IMR-90 (cell line): ENCODE results near the gene BTNL2. TPM values are rescaled to one million over a fixed set of nuclear protein-coding genes. Genes with fewer than 3 reads are reported as not detected.

Experiments used
- ATAC-seq: fragments of 200-7000 bp; cut with Tn5 transposase; 2 replicates; pipeline ENCODE4 v1.9.1; 2020; ENCODE audit warnings: low read depth, mild to moderate bottlenecking, moderate library complexity
- BruUV-seq: library from RNA; stranded (reverse); fragments of 400-500 nt; replicated peaks from 2 replicates; lab custom pipeline; 2021; lab: Mats Ljungman, UMichigan
- CTCF ChIA-PET: fragments of 300-600 bp; formaldehyde crosslinking; extraction: SDS; loops from one replicate; lab custom pipeline; 2021; ENCODE audit warnings: antibody characterized with exemption; lab: Yijun Ruan, JAX
- POLR2A ChIA-PET: fragments of 300-600 bp; sonication (Branson Sonifier 250); formaldehyde crosslinking; loops from one replicate; lab custom pipeline; 2022; ENCODE audit warnings: antibody characterized with exemption; ENCODE audit not compliant: unreplicated experiment; lab: Charles Lee
- DNase-seq: peaks from one replicate; pipeline ENCODE4 v3.0.0; 2013
- H2AFZ ChIP-seq: replicated peaks from 2 replicates; pipeline ENCODE3; 2013; ENCODE audit warnings: low read length, mild to moderate bottlenecking; ENCODE audit not compliant: poor library complexity
- H2AK5ac ChIP-seq: 2 replicates; pipeline ENCODE4 v1.6.1; 2013; ENCODE audit warnings: low read depth, low read length, inconsistent platforms
- H2AK9ac ChIP-seq: replicated peaks from 2 replicates; pipeline ENCODE3; 2013; ENCODE audit warnings: mild to moderate bottlenecking, low read depth, low read length, moderate library complexity; ENCODE audit not compliant: poor library complexity
- H2BK120ac ChIP-seq: 2 replicates; pipeline ENCODE4 v1.6.1; 2013; ENCODE audit warnings: low read depth, low read length, inconsistent platforms
- H2BK15ac ChIP-seq: 3 replicates; pipeline ENCODE4 v1.6.1; 2013; ENCODE audit warnings: low read depth, low read length, inconsistent platforms
- H2BK20ac ChIP-seq: 2 replicates; pipeline ENCODE4 v1.6.1; 2013; ENCODE audit warnings: low read depth, mild to moderate bottlenecking, inconsistent platforms, low read length, moderate library complexity
- H2BK5ac ChIP-seq: 2 replicates; pipeline ENCODE4 v1.6.1; 2013; ENCODE audit warnings: mild to moderate bottlenecking, low read depth, low read length, inconsistent platforms; ENCODE audit not compliant: poor library complexity, severe bottlenecking
- H3K14ac ChIP-seq: replicated peaks from 2 replicates; pipeline ENCODE4 v1.6.1; 2013; ENCODE audit warnings: low read depth, low read length, inconsistent platforms
- H3K18ac ChIP-seq: 2 replicates; pipeline ENCODE4 v1.6.1; 2013; ENCODE audit warnings: low read depth, low read length, control low read depth
- H3K23ac ChIP-seq: 2 replicates; pipeline ENCODE4 v1.6.1; 2013; ENCODE audit warnings: low read depth, low read length, inconsistent platforms
- H3K27ac ChIP-seq: 2 replicates; pipeline ENCODE4 v1.5.1; 2013; ENCODE audit warnings: mild to moderate bottlenecking, control low read depth, low read length; ENCODE audit not compliant: insufficient read depth
- H3K27me3 ChIP-seq: 2 replicates; pipeline ENCODE4 v1.6.1; 2013; ENCODE audit warnings: low read length; ENCODE audit not compliant: control insufficient read depth, insufficient read depth
- H3K36me3 ChIP-seq: 2 replicates; pipeline ENCODE4 v1.6.1; 2013; ENCODE audit warnings: low read length, mixed read lengths; ENCODE audit not compliant: control insufficient read depth, insufficient read depth
- H3K4ac ChIP-seq: 2 replicates; pipeline ENCODE4 v1.6.1; 2013; ENCODE audit warnings: low read depth, low read length, inconsistent platforms
- H3K4me1 ChIP-seq: 2 replicates; pipeline ENCODE4 v1.6.1; 2013; ENCODE audit warnings: low read length, mixed read lengths; ENCODE audit not compliant: control insufficient read depth, insufficient read depth
- H3K4me2 ChIP-seq: 2 replicates; pipeline ENCODE4 v1.6.1; 2013; ENCODE audit warnings: low read depth, mild to moderate bottlenecking, control low read depth, low read length, moderate library complexity
- H3K4me3 ChIP-seq: 2 replicates; pipeline ENCODE4 v1.5.1; 2013; ENCODE audit warnings: low read depth, mild to moderate bottlenecking, control low read depth, low read length, moderate library complexity; ENCODE audit not compliant: insufficient read depth
- H3K56ac ChIP-seq: 2 replicates; pipeline ENCODE4 v1.6.1; 2013; ENCODE audit warnings: low read length, inconsistent platforms; ENCODE audit not compliant: insufficient read depth; ENCODE audit errors: extremely low read depth
- H3K79me1 ChIP-seq, 2 experiments: 2 replicates each; pipeline ENCODE4 v1.6.1; 2013; ENCODE audit warnings: low read length in 2 of 2, inconsistent platforms in 1 of 2, low read depth in 1 of 2
- H3K9ac ChIP-seq: 2 replicates; pipeline ENCODE4 v1.6.1; 2013; ENCODE audit warnings: low read depth, low read length, control low read depth
- H3K9me1 ChIP-seq: 2 replicates; pipeline ENCODE4 v1.6.1; 2013; ENCODE audit warnings: low read length, inconsistent platforms; ENCODE audit not compliant: insufficient read depth
- H3K9me3 ChIP-seq: 2 replicates; pipeline ENCODE4 v1.6.1; 2013; ENCODE audit warnings: low read length; ENCODE audit not compliant: control insufficient read depth, insufficient read depth
- H4K20me1 ChIP-seq: 2 replicates; pipeline ENCODE4 v1.6.1; 2013; ENCODE audit warnings: low read length, inconsistent platforms; ENCODE audit not compliant: insufficient read depth
- H4K5ac ChIP-seq: 2 replicates; pipeline ENCODE4 v1.6.1; 2013; ENCODE audit warnings: mild to moderate bottlenecking, low read depth, low read length, control low read depth
- H4K8ac ChIP-seq, 2 experiments: 2 replicates each; pipeline ENCODE4 v1.6.1; 2013; ENCODE audit warnings: low read depth in 2 of 2, low read length in 2 of 2, control low read depth in 1 of 2, inconsistent platforms in 1 of 2
- H4K91ac ChIP-seq: 2 replicates; pipeline ENCODE4 v1.6.1; 2013; ENCODE audit warnings: low read depth, low read length, inconsistent platforms; ENCODE audit not compliant: insufficient read depth
- BHLHE40 ChIP-seq: fragments of 150-350 bp; IDR thresholded peaks from 2 replicates; pipeline ENCODE4 v1.6.1; 2016; ENCODE audit warnings: mild to moderate bottlenecking, low read depth, low read length
- CEBPB ChIP-seq: IDR thresholded peaks from 2 replicates; pipeline ENCODE4 v1.6.1; 2012; ENCODE audit warnings: low read depth, low read length, improper control_type of control experiment
- CHD1 ChIP-seq: IDR thresholded peaks from 2 replicates; pipeline ENCODE4 v1.6.1; 2012; ENCODE audit warnings: low read depth, low read length, improper control_type of control experiment
- FOS ChIP-seq: fragments of 150-350 bp; IDR thresholded peaks from 2 replicates; pipeline ENCODE4 v1.6.1; 2016; ENCODE audit warnings: low read depth, low read length
- MAFK ChIP-seq: IDR thresholded peaks from 2 replicates; pipeline ENCODE4 v1.6.1; 2012; ENCODE audit warnings: low read depth, low read length, improper control_type of control experiment
- MAZ ChIP-seq: IDR thresholded peaks from 2 replicates; pipeline ENCODE4 v1.6.1; 2012; ENCODE audit warnings: low read depth, mild to moderate bottlenecking, low read length, improper control_type of control experiment, moderate library complexity, borderline replicate concordance
- MXI1 ChIP-seq: IDR thresholded peaks from 2 replicates; pipeline ENCODE4 v1.6.1; 2012; ENCODE audit warnings: low read depth, mild to moderate bottlenecking, low read length, moderate library complexity, borderline replicate concordance
- NFE2L2 ChIP-seq: fragments of 150-350 bp; IDR thresholded peaks from 2 replicates; pipeline ENCODE4 v1.6.1; 2016; ENCODE audit warnings: low read depth, mild to moderate bottlenecking, low read length
- POLR2A ChIP-seq: IDR thresholded peaks from 2 replicates; pipeline ENCODE4 v1.6.1; 2012; ENCODE audit warnings: mild to moderate bottlenecking, low read depth, low read length
- RAD21 ChIP-seq: IDR thresholded peaks from 2 replicates; pipeline ENCODE4 v1.6.1; 2012; ENCODE audit warnings: low read length, improper control_type of control experiment
- RCOR1 ChIP-seq: IDR thresholded peaks from 2 replicates; pipeline ENCODE4 v1.6.1; 2012; ENCODE audit warnings: mild to moderate bottlenecking, low read length, improper control_type of control experiment; ENCODE audit not compliant: insufficient replicate concordance
- RFX5 ChIP-seq: IDR thresholded peaks from 2 replicates; pipeline ENCODE4 v1.8.0; 2012; ENCODE audit warnings: low read depth, mild to moderate bottlenecking, low read length, moderate library complexity
- SMC3 ChIP-seq: fragments of 150-350 bp; IDR thresholded peaks from 2 replicates; pipeline ENCODE4 v1.6.1; 2016; ENCODE audit warnings: low read depth, mild to moderate bottlenecking, antibody characterized with exemption, low read length, moderate library complexity
- USF2 ChIP-seq: fragments of 150-350 bp; IDR thresholded peaks from 2 replicates; pipeline ENCODE4 v1.6.1; 2017; ENCODE audit warnings: mild to moderate bottlenecking, antibody characterized with exemption, low read length, low read depth
- WGBS, 2 experiments: methylation state at CpG; one replicate each; pipeline versions ENCODE4 v1.1.5 to v1.1.7; 2013; ENCODE audit warnings: missing lambda C conversion rate in 2 of 2; ENCODE audit not compliant: insufficient read length in 1 of 2; ENCODE audit errors: extremely low coverage in 2 of 2; 5-methylcytosine and 5-hydroxymethylcytosine counted together
- dilution Hi-C: fragments of 300-500 bp; cut with HindIII; formaldehyde crosslinking; loops from one replicate; pipeline ENCODE4 v1.14.3; 2018; ENCODE audit warnings: low sequenced_read_pairs; ENCODE audit not compliant: unreplicated experiment
- in situ Hi-C: fragments of 300-500 bp; cut with MboI; formaldehyde crosslinking; loops from 3 replicates; pipeline ENCODE4 v1.14.3; 2019; ENCODE audit warnings: low sequenced_read_pairs, inconsistent platforms, mixed read lengths
- intact Hi-C: fragments of 100-400 bp; cut with micrococcal nuclease; formaldehyde crosslinking; loops from 2 replicates; pipeline ENCODE4 v1.10.0; 2022
- polyA plus RNA-seq, 3 experiments: library from polyadenylated mRNA; depleted of rRNA; stranded (reverse); fragments of >200 nt; gene quantifications; 2 replicates each; pipeline ENCODE4 v1.2.3, GENCODE V29; 2012; ENCODE audit warnings: low replicate concordance in 1 of 3
- total RNA-seq: library from RNA; depleted of rRNA; stranded (reverse); fragments of >200 nt; gene quantifications from 2 replicates; pipeline ENCODE4 v1.2.3, GENCODE V29; 2012
- TF ChIP-seq, protein P1 (sequence below): fragments of 150-350 bp; IDR thresholded peaks from 2 replicates; pipeline ENCODE4 v1.6.1; 2016; ENCODE audit warnings: low read depth, mild to moderate bottlenecking, low read length, moderate library complexity, borderline replicate concordance
- TF ChIP-seq, protein P2 (sequence below): conservative IDR thresholded peaks from 2 replicates; pipeline ENCODE4 v1.5.1; 2012; ENCODE audit warnings: mild to moderate bottlenecking, low read depth, low read length, improper control_type of control experiment

BTNL2 gene
- total and polyA plus RNA-seq, 2 of the 4 experiments (the other 2 are of a cell fraction) = not detected

- in situ Hi-C loops (no loop called here), dilution Hi-C loops (no loop called here), intact Hi-C loops (no loop called here)
- H2AK9ac ChIP-seq = no peak overlapping the region
- ATAC-seq = no peak
- no peak overlapping the region for H3K9ac ChIP-seq
- CTCF ChIA-PET = no interaction called here
- H2BK15ac ChIP-seq = no peak overlapping the region
- POLR2A ChIA-PET = no interaction called here
- H4K91ac ChIP-seq = no peak overlapping the region
- no peak for TF ChIP-seq RFX5
- TF ChIP-seq CHD1 = no peak
- TF ChIP-seq RCOR1 = no peak
- no peak for TF ChIP-seq MAZ
- no peak for TF ChIP-seq MXI1
- TF ChIP-seq BHLHE40 = no peak
- TF ChIP-seq, protein P1, sequence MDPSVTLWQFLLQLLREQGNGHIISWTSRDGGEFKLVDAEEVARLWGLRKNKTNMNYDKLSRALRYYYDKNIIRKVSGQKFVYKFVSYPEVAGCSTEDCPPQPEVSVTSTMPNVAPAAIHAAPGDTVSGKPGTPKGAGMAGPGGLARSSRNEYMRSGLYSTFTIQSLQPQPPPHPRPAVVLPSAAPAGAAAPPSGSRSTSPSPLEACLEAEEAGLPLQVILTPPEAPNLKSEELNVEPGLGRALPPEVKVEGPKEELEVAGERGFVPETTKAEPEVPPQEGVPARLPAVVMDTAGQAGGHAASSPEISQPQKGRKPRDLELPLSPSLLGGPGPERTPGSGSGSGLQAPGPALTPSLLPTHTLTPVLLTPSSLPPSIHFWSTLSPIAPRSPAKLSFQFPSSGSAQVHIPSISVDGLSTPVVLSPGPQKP = no peak
- no peak for TF ChIP-seq MAFK
- TF ChIP-seq SMC3 = no peak
- TF ChIP-seq POLR2A = no peak
- no peak for TF ChIP-seq RAD21
- TF ChIP-seq USF2 = no peak
- TF ChIP-seq, protein P2, sequence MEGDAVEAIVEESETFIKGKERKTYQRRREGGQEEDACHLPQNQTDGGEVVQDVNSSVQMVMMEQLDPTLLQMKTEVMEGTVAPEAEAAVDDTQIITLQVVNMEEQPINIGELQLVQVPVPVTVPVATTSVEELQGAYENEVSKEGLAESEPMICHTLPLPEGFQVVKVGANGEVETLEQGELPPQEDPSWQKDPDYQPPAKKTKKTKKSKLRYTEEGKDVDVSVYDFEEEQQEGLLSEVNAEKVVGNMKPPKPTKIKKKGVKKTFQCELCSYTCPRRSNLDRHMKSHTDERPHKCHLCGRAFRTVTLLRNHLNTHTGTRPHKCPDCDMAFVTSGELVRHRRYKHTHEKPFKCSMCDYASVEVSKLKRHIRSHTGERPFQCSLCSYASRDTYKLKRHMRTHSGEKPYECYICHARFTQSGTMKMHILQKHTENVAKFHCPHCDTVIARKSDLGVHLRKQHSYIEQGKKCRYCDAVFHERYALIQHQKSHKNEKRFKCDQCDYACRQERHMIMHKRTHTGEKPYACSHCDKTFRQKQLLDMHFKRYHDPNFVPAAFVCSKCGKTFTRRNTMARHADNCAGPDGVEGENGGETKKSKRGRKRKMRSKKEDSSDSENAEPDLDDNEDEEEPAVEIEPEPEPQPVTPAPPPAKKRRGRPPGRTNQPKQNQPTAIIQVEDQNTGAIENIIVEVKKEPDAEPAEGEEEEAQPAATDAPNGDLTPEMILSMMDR = no peak
- TF ChIP-seq NFE2L2 = no peak
- no peak for TF ChIP-seq FOS
- no peak for TF ChIP-seq CEBPB
- H3K4me2 ChIP-seq = no peak overlapping the region
- no peaks in the 10 kb centered on the region for H3K79me1 ChIP-seq
- H3K27me3 ChIP-seq = no peaks in the 10 kb centered on the region; the same call in 1 of the 2 replicates
- WGBS, 2 experiments = no CpG with 5 or more reads among the region's 4 CpGs
- H3K18ac ChIP-seq = no peak overlapping the region
- no peaks in the 10 kb centered on the region for H3K4me1 ChIP-seq
- DNase-seq = no peak
- H4K20me1 ChIP-seq = no peaks in the 10 kb centered on the region
- H2AK5ac ChIP-seq = no peak overlapping the region
- BruUV-seq = no TSS peak
- H2BK5ac ChIP-seq = no peak overlapping the region
- H4K5ac ChIP-seq = no peak overlapping the region
- no peak overlapping the region for H3K4ac ChIP-seq
- H3K14ac ChIP-seq = no peak overlapping the region
- no peak overlapping the region for H3K27ac ChIP-seq
- H3K9me1 ChIP-seq = no peaks in the 10 kb centered on the region
- no peak overlapping the region for H3K4me3 ChIP-seq
- no peak overlapping the region for H4K8ac ChIP-seq
- H3K36me3 ChIP-seq = no peaks in the 10 kb centered on the region
- H3K56ac ChIP-seq = no peak overlapping the region
- no peak overlapping the region for H2BK120ac ChIP-seq
- H3K23ac ChIP-seq = no peak overlapping the region
- H3K9me3 ChIP-seq = no peaks in the 10 kb centered on the region
- no peak overlapping the region for H2AFZ ChIP-seq
- no peak overlapping the region for H2BK20ac ChIP-seq
Measured at GRCh38 chr6:32436186-32436585, 29.2 kb upstream of the BTNL2 start.
